Uterus (tissue), 2 donors: Measurements from ENCODE around the gene ZNF644.

Experiments
- POLR2A ChIP-seq, 2 donors: fragments of 450-650 bp; IDR thresholded peaks; one replicate each; pipeline ENCODE4 v1.6.1; 2016; ENCODE audit warnings: antibody characterized with exemption in 2 of 2, mild to moderate bottlenecking in 1 of 2, moderate library complexity in 1 of 2
- TF ChIP-seq, protein P1 (sequence below), 4 experiments: fragments of 200-600 bp in 2 of 4; fragments of 450-650 bp in 2 of 4; sonication (generic) in 2 of 4; IDR thresholded peaks; one replicate each; pipeline ENCODE4 v1.5.1; 2016 to 2019; ENCODE audit warnings: antibody characterized with exemption in 4 of 4, mild to moderate bottlenecking in 2 of 4, moderate library complexity in 1 of 4

DNA sequence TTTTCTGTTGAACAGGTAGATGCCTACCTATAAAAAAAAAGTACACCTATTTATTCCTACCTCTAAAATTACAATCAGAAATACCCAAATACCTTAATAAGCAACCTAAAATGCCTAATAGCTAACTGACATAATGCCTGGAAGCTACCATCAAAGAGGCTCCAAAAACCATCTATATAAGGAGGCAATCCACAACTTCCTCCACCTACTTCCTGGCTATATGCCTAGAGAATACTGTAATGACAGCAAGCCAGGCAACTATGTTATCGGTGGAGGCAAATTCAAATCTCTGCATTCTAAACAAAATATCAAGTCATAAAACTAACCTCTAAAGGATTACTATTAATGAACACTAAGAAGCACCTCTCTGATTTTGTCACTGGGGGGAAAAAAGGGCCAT lies 10.1 kb downstream of the ZNF644 start:
- no peak for TF ChIP-seq POLR2A (IDR thresholded peaks at IDR 0.05)
- TF ChIP-seq, protein P1, sequence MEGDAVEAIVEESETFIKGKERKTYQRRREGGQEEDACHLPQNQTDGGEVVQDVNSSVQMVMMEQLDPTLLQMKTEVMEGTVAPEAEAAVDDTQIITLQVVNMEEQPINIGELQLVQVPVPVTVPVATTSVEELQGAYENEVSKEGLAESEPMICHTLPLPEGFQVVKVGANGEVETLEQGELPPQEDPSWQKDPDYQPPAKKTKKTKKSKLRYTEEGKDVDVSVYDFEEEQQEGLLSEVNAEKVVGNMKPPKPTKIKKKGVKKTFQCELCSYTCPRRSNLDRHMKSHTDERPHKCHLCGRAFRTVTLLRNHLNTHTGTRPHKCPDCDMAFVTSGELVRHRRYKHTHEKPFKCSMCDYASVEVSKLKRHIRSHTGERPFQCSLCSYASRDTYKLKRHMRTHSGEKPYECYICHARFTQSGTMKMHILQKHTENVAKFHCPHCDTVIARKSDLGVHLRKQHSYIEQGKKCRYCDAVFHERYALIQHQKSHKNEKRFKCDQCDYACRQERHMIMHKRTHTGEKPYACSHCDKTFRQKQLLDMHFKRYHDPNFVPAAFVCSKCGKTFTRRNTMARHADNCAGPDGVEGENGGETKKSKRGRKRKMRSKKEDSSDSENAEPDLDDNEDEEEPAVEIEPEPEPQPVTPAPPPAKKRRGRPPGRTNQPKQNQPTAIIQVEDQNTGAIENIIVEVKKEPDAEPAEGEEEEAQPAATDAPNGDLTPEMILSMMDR (IDR thresholded peaks at IDR 0.05), result no peak
